GM12892 (cell line): ENCODE results near the gene POLL.

Experiments used
- POLR2A ChIP-seq: IDR thresholded peaks from 2 replicates; pipeline ENCODE4 v1.6.1; 2011; ENCODE audit warnings: low read depth, low read length, control low read depth
- POLR2AphosphoS5 ChIP-seq: IDR thresholded peaks from 2 replicates; pipeline ENCODE4 v1.6.1; 2011; ENCODE audit warnings: low read depth, low read length, control low read depth
- TAF1 ChIP-seq: IDR thresholded peaks from 2 replicates; pipeline ENCODE4 v1.6.1; 2011; ENCODE audit warnings: low read depth, mild to moderate bottlenecking, control low read depth, low read length, borderline replicate concordance

GRCh38 chr10:101616415-101617101 lies 28.5 kb upstream of the POLL start:
- TF ChIP-seq POLR2A = no peak
- TF ChIP-seq TAF1 = no peak
- TF ChIP-seq POLR2AphosphoS5 = no peak
